Trophoblast cell (in vitro differentiated cells and primary cell): ENCODE results near the gene LAYN.

Experiments
- DNase-seq, 2 donors: peaks; one replicate each; pipeline ENCODE4 v3.0.0-alpha.2; 2016
- H2AFZ ChIP-seq: 2 replicates; pipeline ENCODE4 v1.6.1; 2013; ENCODE audit warnings: low read length, moderate library complexity, mild to moderate bottlenecking; ENCODE audit not compliant: insufficient read depth, poor library complexity
- H2AK5ac ChIP-seq: 2 replicates; pipeline ENCODE4 v1.6.1; 2013; ENCODE audit warnings: mild to moderate bottlenecking, low read length
- H2BK120ac ChIP-seq: 2 replicates; pipeline ENCODE4 v1.6.1; 2013; ENCODE audit warnings: low read length, mild to moderate bottlenecking, moderate library complexity; ENCODE audit not compliant: insufficient read depth, poor library complexity
- H2BK12ac ChIP-seq: 2 replicates; pipeline ENCODE4 v1.6.1; 2013; ENCODE audit warnings: mild to moderate bottlenecking, low read length, moderate library complexity
- H2BK5ac ChIP-seq: 2 replicates; pipeline ENCODE4 v1.6.1; 2013; ENCODE audit warnings: low read length, low read depth, moderate library complexity, mild to moderate bottlenecking; ENCODE audit not compliant: poor library complexity
- H3K14ac ChIP-seq: 2 replicates; pipeline ENCODE4 v1.6.1; 2013; ENCODE audit warnings: mild to moderate bottlenecking, low read length
- H3K18ac ChIP-seq: 2 replicates; pipeline ENCODE4 v1.6.1; 2013; ENCODE audit warnings: mild to moderate bottlenecking, low read length
- H3K23ac ChIP-seq: 2 replicates; pipeline ENCODE4 v1.6.1; 2013; ENCODE audit warnings: low read length
- H3K27ac ChIP-seq: 2 replicates; pipeline ENCODE4 v1.5.1; 2013; ENCODE audit warnings: low read depth, mild to moderate bottlenecking, inconsistent platforms, low read length, moderate library complexity
- H3K27me3 ChIP-seq: 2 replicates; pipeline ENCODE4 v1.6.1; 2013; ENCODE audit warnings: inconsistent platforms, mild to moderate bottlenecking, low read length, moderate library complexity; ENCODE audit not compliant: insufficient read depth
- H3K36me3 ChIP-seq, 2 experiments: 1 replicate in 1 of 2; 2 replicates in 1 of 2; pipeline ENCODE4 v1.6.1; 2013; ENCODE audit warnings: low read length in 2 of 2, mild to moderate bottlenecking in 2 of 2, moderate library complexity in 1 of 2; ENCODE audit not compliant: insufficient read depth in 2 of 2, control insufficient read depth in 1 of 2
- H3K4ac ChIP-seq: 2 replicates; pipeline ENCODE4 v1.6.1; 2013; ENCODE audit warnings: low read depth, mild to moderate bottlenecking, low read length, moderate library complexity
- H3K4me1 ChIP-seq, 2 experiments: 1 replicate in 1 of 2; 2 replicates in 1 of 2; pipeline ENCODE4 v1.6.1; 2013; ENCODE audit warnings: low read length in 2 of 2, mild to moderate bottlenecking in 2 of 2, moderate library complexity in 1 of 2; ENCODE audit not compliant: insufficient read depth in 2 of 2, control insufficient read depth in 1 of 2
- H3K4me2 ChIP-seq: 2 replicates; pipeline ENCODE4 v1.6.1; 2013; ENCODE audit warnings: inconsistent platforms, mild to moderate bottlenecking, low read length, moderate library complexity
- H3K4me3 ChIP-seq: 2 replicates; pipeline ENCODE4 v1.5.1; 2013; ENCODE audit warnings: mild to moderate bottlenecking, low read depth, low read length, inconsistent platforms
- H3K79me1 ChIP-seq: one replicate; pipeline ENCODE4 v1.6.1; 2013; ENCODE audit warnings: low read length
- H3K79me2 ChIP-seq: 2 replicates; pipeline ENCODE4 v1.6.1; 2013; ENCODE audit warnings: low read length, mild to moderate bottlenecking; ENCODE audit not compliant: control insufficient read depth, insufficient read depth, poor library complexity
- H3K9ac ChIP-seq: 2 replicates; pipeline ENCODE4 v1.6.1; 2013; ENCODE audit warnings: mild to moderate bottlenecking, low read length
- H3K9me3 ChIP-seq: 2 replicates; pipeline ENCODE4 v1.6.1; 2013; ENCODE audit warnings: low read depth, mild to moderate bottlenecking, control low read depth, inconsistent platforms, low read length; ENCODE audit not compliant: insufficient read depth
- H4K12ac ChIP-seq: 2 replicates; pipeline ENCODE4 v1.6.1; 2013; ENCODE audit warnings: low read depth, mild to moderate bottlenecking, low read length, moderate library complexity
- H4K8ac ChIP-seq: 2 replicates; pipeline ENCODE4 v1.6.1; 2013; ENCODE audit warnings: low read depth, mild to moderate bottlenecking, low read length, moderate library complexity
- H4K91ac ChIP-seq: one replicate; pipeline ENCODE4 v1.6.1; 2013; ENCODE audit warnings: low read depth, mild to moderate bottlenecking, low read length, moderate library complexity
- WGBS: extraction: QIAGEN DNeasy Blood & Tissue Kit; methylation state at CpG from one replicate; pipeline ENCODE4 v1.1.7; 2013; ENCODE audit warnings: missing lambda C conversion rate; ENCODE audit not compliant: insufficient read length, insufficient coverage; ENCODE audit errors: extremely low coverage; 5-methylcytosine and 5-hydroxymethylcytosine counted together

LAYN gene

GRCh38 chr11:111502611-111503010 lies 37.9 kb upstream of the LAYN start:
- no peak overlapping the region for H2AK5ac ChIP-seq
- no peaks in the 10 kb centered on the region for H3K79me2 ChIP-seq
- H4K8ac ChIP-seq = no peak overlapping the region
- no peak overlapping the region for H3K4me3 ChIP-seq
- no peak overlapping the region for H3K18ac ChIP-seq
- no peak overlapping the region for H3K27ac ChIP-seq
- H2BK120ac ChIP-seq = no peak overlapping the region
- H3K27me3 ChIP-seq = no peaks in the 10 kb centered on the region
- H3K36me3 ChIP-seq = no peaks in the 10 kb centered on the region
- H2BK12ac ChIP-seq = no peak overlapping the region
- H3K4me1 ChIP-seq = no peaks in the 10 kb centered on the region
- no peak overlapping the region for H3K4me2 ChIP-seq
- no peak overlapping the region for H4K12ac ChIP-seq
- no peak overlapping the region for H4K91ac ChIP-seq
- DNase-seq = no peak
- H3K9ac ChIP-seq = no peak overlapping the region
- no CpG with 5 or more reads among the region's 1 CpG for WGBS
- H3K14ac ChIP-seq = no peak overlapping the region
- no peaks in the 10 kb centered on the region for H3K79me1 ChIP-seq
- no peak overlapping the region for H3K23ac ChIP-seq
- no peak overlapping the region for H3K4ac ChIP-seq
- H2AFZ ChIP-seq = no peak overlapping the region
- H3K9me3 ChIP-seq = no peaks in the 10 kb centered on the region
- H2BK5ac ChIP-seq = no peak overlapping the region

GRCh38 chr11:111510311-111510710 lies 30.2 kb upstream of the LAYN start:
- Histone ChIP-seq H3K4me2 (no peak overlapping the region), H3K9me3 (no peaks in the 10 kb centered on the region), H3K79me2 (peaks cover 5% of the 10 kb centered on the region), H3K23ac (no peak overlapping the region), H4K8ac (no peak overlapping the region), H3K4me3 (no peak overlapping the region), H3K18ac (no peak overlapping the region), H4K12ac (no peak overlapping the region), H2BK120ac (peak overlapping the region; percentile 93), H3K4me1 (peaks cover 13 to 18% of the 10 kb centered on the region in 2 experiments), H2BK12ac (no peak overlapping the region), H3K79me1 (peaks cover 12% of the 10 kb centered on the region), H4K91ac (no peak overlapping the region), H3K36me3 (no peaks in the 10 kb centered on the region), H3K14ac (no peak overlapping the region), H3K9ac (no peak overlapping the region), H2AK5ac (no peak overlapping the region), H3K27me3 (peaks cover 4% of the 10 kb centered on the region), H3K27ac (no peak overlapping the region), H3K4ac (no peak overlapping the region), H2BK5ac (no peak overlapping the region), H2AFZ (no peak overlapping the region)
- DNase-seq = peak; percentile 21 to 63
- no CpG with 5 or more reads among the region's 1 CpG for WGBS

- peak; percentile 62 to 77 for DNase-seq
- H3K79me1 ChIP-seq = peaks cover 14% of the 10 kb centered on the region
Measured at GRCh38 chr11:111512296-111513239, 28.0 kb upstream of the LAYN start, which contains the start of gene BTG4. Gene BTG4, minus strand, starts transcription at chr11:111512386. Its CDS starts 13,610 bp downstream, at chr11:111498776.

GRCh38 chr11:111513240-111513605 lies 27.3 kb upstream of the LAYN start:
- Histone ChIP-seq H3K14ac (no peak overlapping the region), H2BK12ac (no peak overlapping the region), H3K4me3 (no peak overlapping the region), H3K18ac (no peak overlapping the region), H4K91ac (no peak overlapping the region), H3K27ac (no peak overlapping the region), H2AK5ac (no peak overlapping the region), H3K23ac (no peak overlapping the region), H2BK5ac (no peak overlapping the region), H3K79me1 (peaks cover 14% of the 10 kb centered on the region), H4K12ac (no peak overlapping the region), H2BK120ac (no peak overlapping the region), H3K4me2 (peak overlapping the region; percentile 86), H3K79me2 (peaks cover 5% of the 10 kb centered on the region), H2AFZ (no peak overlapping the region), H3K36me3 (no peaks in the 10 kb centered on the region), H4K8ac (no peak overlapping the region), H3K4ac (no peak overlapping the region), H3K4me1 (peaks cover 13 to 18% of the 10 kb centered on the region in 2 experiments), H3K27me3 (peaks cover 4% of the 10 kb centered on the region), H3K9ac (no peak overlapping the region), H3K9me3 (no peaks in the 10 kb centered on the region)
- DNase-seq = no peak
- no CpG with 5 or more reads among the region's 6 CpGs for WGBS

More at GRCh38 chr11:111512296-111513239, 28.0 kb upstream of the LAYN start, which contains the start of gene BTG4:
- Histone ChIP-seq H2BK120ac (peak within 1 kb of the TSS; percentile 94), H3K18ac (peak within 1 kb of the TSS; percentile 93), H3K4me2 (peak within 1 kb of the TSS; percentile 86), H3K14ac (peak within 1 kb of the TSS; percentile 94), H3K4me3 (peak within 1 kb of the TSS; percentile 61), H3K27ac (no peak within 1 kb of the TSS), H3K27me3 (peaks cover 4% of the 10 kb centered on the region), H3K9me3 (no peaks in the 10 kb centered on the region), H2AK5ac (peak within 1 kb of the TSS; percentile 84), H2BK12ac (peak within 1 kb of the TSS; percentile 94), H3K23ac (no peak within 1 kb of the TSS), H3K9ac (peak within 1 kb of the TSS; percentile 18), H4K91ac (peak within 1 kb of the TSS; percentile 98), H3K36me3 (no peaks in the 10 kb centered on the region), H2AFZ (peak within 1 kb of the TSS; percentile 95), H3K4ac (peak within 1 kb of the TSS; percentile 80), H3K4me1 (peaks cover 13 to 18% of the 10 kb centered on the region in 2 experiments), H3K79me2 (peaks cover 5% of the 10 kb centered on the region), H2BK5ac (peak within 1 kb of the TSS; percentile 82), H4K12ac (peak within 1 kb of the TSS; percentile 87), H4K8ac (peak within 1 kb of the TSS; percentile 97)
- WGBS = no CpG with 5 or more reads among the region's 90 CpGs
